Lower lobe of right lung (tissue), 2 donors: ENCODE measurements around the gene COPS7A. TPM values are rescaled to one million over a fixed set of nuclear protein-coding genes. Genes with fewer than 3 reads are reported as not detected.

Experiments
- ATAC-seq, 2 donors: fragments of 200-7000 bp; cut with Tn5 transposase; one replicate each; pipeline ENCODE4 v1.9.1; 2020 to 2022; ENCODE audit warnings: mild to moderate bottlenecking in 2 of 2, moderate library complexity in 2 of 2
- DNase-seq: peaks from one replicate; pipeline ENCODE4 v3.0.0-alpha.2; 2020
- H3K27ac ChIP-seq: fragments of 200-600 bp; one replicate; pipeline ENCODE4 v1.8.0; 2022
- H3K27me3 ChIP-seq: fragments of 200-600 bp; one replicate; pipeline ENCODE4 v1.8.0; 2022; ENCODE audit warnings: low read depth
- H3K36me3 ChIP-seq: fragments of 200-600 bp; one replicate; pipeline ENCODE4 v1.8.0; 2022; ENCODE audit warnings: mild to moderate bottlenecking
- H3K4me1 ChIP-seq: fragments of 200-600 bp; one replicate; pipeline ENCODE4 v1.8.0; 2022
- H3K4me3 ChIP-seq: fragments of 200-600 bp; one replicate; pipeline ENCODE4 v1.8.0; 2022; ENCODE audit warnings: mild to moderate bottlenecking
- H3K9me3 ChIP-seq: fragments of 200-600 bp; one replicate; pipeline ENCODE4 v1.8.0; 2022
- intact Hi-C: fragments of 100-400 bp; cut with DNase I; formaldehyde crosslinking; loops from one replicate; pipeline ENCODE4 v1.11.0; 2022
- total RNA-seq: library from RNA; stranded (reverse); fragmentation: NEBNext Ultra II Directional; extraction: Animal tissue kit (Norgen Biotek cat#: 25700); gene quantifications from one replicate; pipeline ENCODE4 v1.2.1, GENCODE V29; 2021
- TF ChIP-seq, protein P1 (sequence below): fragments of 200-600 bp; IDR thresholded peaks from one replicate; pipeline ENCODE4 v1.8.0; 2022; ENCODE audit warnings: antibody characterized with exemption, mild to moderate bottlenecking
- donor health status: DM: no; HTN: yes; CAD: no; lungs with severe emphysema.

COPS7A gene
- total RNA-seq, 1 donor from 2014 or later = 55.1 TPM

DNA sequence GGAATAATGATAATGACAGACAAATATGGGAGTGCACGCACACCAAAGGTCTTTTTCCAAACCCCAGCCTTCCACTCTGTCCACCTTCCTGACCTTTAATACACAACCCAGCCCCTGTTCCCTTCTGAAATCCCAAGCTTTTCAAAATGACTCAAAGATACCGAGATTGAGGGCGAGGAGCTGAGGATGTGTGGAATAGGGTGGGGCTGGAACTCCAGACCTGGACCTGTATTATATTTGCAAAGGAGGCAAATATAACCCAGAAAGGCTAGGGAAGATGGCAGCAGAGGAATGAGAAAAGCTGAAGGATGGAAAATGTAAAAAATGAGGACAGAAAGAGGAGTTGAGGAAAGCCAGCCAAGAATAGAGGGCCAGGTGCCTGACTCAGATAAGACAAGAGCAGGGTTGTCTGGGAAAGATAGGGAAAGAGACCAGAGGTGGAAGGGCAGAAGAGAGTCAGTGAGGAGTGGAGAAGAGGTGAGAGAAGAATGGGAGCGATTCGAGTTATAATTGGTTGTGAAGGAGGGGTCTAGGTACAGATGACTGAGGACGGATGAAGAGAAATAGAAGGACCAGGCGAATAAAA, 41.3 kb downstream of the COPS7A start:
- H3K4me1 ChIP-seq = peaks cover 41% of the 10 kb centered on the region
- peak overlapping the region; percentile 78 for H3K4me3 ChIP-seq
- intact Hi-C loops = no loop called here
- no peaks in the 10 kb centered on the region for H3K9me3 ChIP-seq
- H3K27ac ChIP-seq = peak overlapping the region; percentile 84
- ATAC-seq (no peak), DNase-seq (no peak)
- H3K36me3 ChIP-seq = peaks cover 9% of the 10 kb centered on the region
- no peaks in the 10 kb centered on the region for H3K27me3 ChIP-seq
- TF ChIP-seq, protein P1, sequence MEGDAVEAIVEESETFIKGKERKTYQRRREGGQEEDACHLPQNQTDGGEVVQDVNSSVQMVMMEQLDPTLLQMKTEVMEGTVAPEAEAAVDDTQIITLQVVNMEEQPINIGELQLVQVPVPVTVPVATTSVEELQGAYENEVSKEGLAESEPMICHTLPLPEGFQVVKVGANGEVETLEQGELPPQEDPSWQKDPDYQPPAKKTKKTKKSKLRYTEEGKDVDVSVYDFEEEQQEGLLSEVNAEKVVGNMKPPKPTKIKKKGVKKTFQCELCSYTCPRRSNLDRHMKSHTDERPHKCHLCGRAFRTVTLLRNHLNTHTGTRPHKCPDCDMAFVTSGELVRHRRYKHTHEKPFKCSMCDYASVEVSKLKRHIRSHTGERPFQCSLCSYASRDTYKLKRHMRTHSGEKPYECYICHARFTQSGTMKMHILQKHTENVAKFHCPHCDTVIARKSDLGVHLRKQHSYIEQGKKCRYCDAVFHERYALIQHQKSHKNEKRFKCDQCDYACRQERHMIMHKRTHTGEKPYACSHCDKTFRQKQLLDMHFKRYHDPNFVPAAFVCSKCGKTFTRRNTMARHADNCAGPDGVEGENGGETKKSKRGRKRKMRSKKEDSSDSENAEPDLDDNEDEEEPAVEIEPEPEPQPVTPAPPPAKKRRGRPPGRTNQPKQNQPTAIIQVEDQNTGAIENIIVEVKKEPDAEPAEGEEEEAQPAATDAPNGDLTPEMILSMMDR = no peak

GRCh38 chr12:6765634-6766581, 42.1 kb downstream of the COPS7A start, which contains the start of gene PTMS:
TSS of gene PTMS (plus strand) at chr12:6766363. CDS start at chr12:6766706, 343 bp downstream.
- DNase-seq (peak; percentile 84), ATAC-seq (peak; percentile 65 to 69)
- Histone ChIP-seq H3K36me3 (peaks cover 17% of the 10 kb centered on the region), H3K4me1 (peaks cover 48% of the 10 kb centered on the region), H3K27ac (peak within 1 kb of the TSS; percentile 84), H3K9me3 (no peaks in the 10 kb centered on the region), H3K4me3 (peak within 1 kb of the TSS; percentile 78), H3K27me3 (no peaks in the 10 kb centered on the region)
- intact Hi-C loops = no loop called here
- TF ChIP-seq, protein P1 = no peak

GRCh38 chr12:6766651-6767349, 43.0 kb downstream of the COPS7A start:
- Histone ChIP-seq H3K4me1 (peaks cover 57% of the 10 kb centered on the region), H3K9me3 (no peaks in the 10 kb centered on the region), H3K27me3 (no peaks in the 10 kb centered on the region), H3K36me3 (peaks cover 21% of the 10 kb centered on the region), H3K27ac (peak overlapping the region; percentile 84), H3K4me3 (peak overlapping the region; percentile 78)
- ATAC-seq = peak; percentile 72 to 82
- intact Hi-C loops = no loop called here
- TF ChIP-seq, protein P1 = peak; percentile 55
- DNase-seq = peak; percentile 89

GRCh38 chr12:6767353-6768319, 43.8 kb downstream of the COPS7A start:
- Histone ChIP-seq H3K27me3 (no peaks in the 10 kb centered on the region), H3K4me1 (peaks cover 64% of the 10 kb centered on the region), H3K4me3 (peak overlapping the region; percentile 78), H3K9me3 (no peaks in the 10 kb centered on the region), H3K36me3 (peaks cover 21% of the 10 kb centered on the region), H3K27ac (peak overlapping the region; percentile 84)
- intact Hi-C loops = no loop called here
- TF ChIP-seq, protein P1 = no peak
- no peak for DNase-seq
- no peak for ATAC-seq
